B cell (primary cell): Measurements from ENCODE around the gene NINL. TPM values are rescaled to one million over a fixed set of nuclear protein-coding genes. Genes with fewer than 3 reads are reported as not detected.
"Not testable (repeated sequence)": the region's sequence is repeated elsewhere in the genome, so short reads cannot be mapped to it uniquely, and the experiment has no call there.

Experiments used
- ATAC-seq: fragments of 200-7000 bp; cut with Tn5 transposase; one replicate; pipeline ENCODE4 v1.10.0; 2021; ENCODE audit warnings: low read depth, mild to moderate bottlenecking, moderate number of reproducible peaks, moderate library complexity
- CTCF ChIA-PET: fragments of 350-600 bp; sonication (Branson Sonifier 250); formaldehyde crosslinking; loops from one replicate; lab custom pipeline; 2021; ENCODE audit warnings: antibody characterized with exemption, inconsistent platforms; lab: Charles Lee
- POLR2A ChIA-PET: fragments of 350-600 bp; sonication (Branson Sonifier 250); formaldehyde crosslinking; loops from one replicate; lab custom pipeline; 2021; ENCODE audit warnings: antibody characterized with exemption; lab: Charles Lee
- DNase-seq: peaks from one replicate; pipeline ENCODE4 v3.0.0; 2013
- H2AFZ ChIP-seq: 2 replicates; pipeline ENCODE4 v1.6.1; 2012; ENCODE audit warnings: mild to moderate bottlenecking, low read depth, low read length; ENCODE audit not compliant: insufficient read depth, poor library complexity, severe bottlenecking
- H3K27ac ChIP-seq, 2 donors: 1 replicate in 1 of 2; 2 replicates in 1 of 2; pipeline ENCODE4 v1.5.1; 2012 to 2013; ENCODE audit warnings: low read length in 2 of 2, mild to moderate bottlenecking in 2 of 2, moderate library complexity in 1 of 2
- H3K27me3 ChIP-seq, 4 experiments: fragments of 200-600 bp in 1 of 4; sonication (generic) in 1 of 4; replicated peaks in 1 of 4; 1 replicate in 2 of 4; 2 replicates in 2 of 4; pipeline versions ENCODE4 v1.6.1 to v1.7.0; 2013 to 2016; ENCODE audit warnings: low read length in 3 of 4, mild to moderate bottlenecking in 2 of 4, mixed read lengths in 1 of 4, moderate library complexity in 1 of 4; ENCODE audit not compliant: insufficient read depth in 4 of 4, control insufficient read depth in 3 of 4; ENCODE audit errors: control extremely low read depth in 1 of 4
- H3K36me3 ChIP-seq, 2 experiments: replicated peaks in 1 of 2; 1 replicate in 1 of 2; 2 replicates in 1 of 2; pipeline versions ENCODE4 v1.6.1 to v1.7.1; 2013; ENCODE audit warnings: low read length in 1 of 2; ENCODE audit not compliant: insufficient read depth in 2 of 2, control insufficient read depth in 1 of 2; ENCODE audit errors: control extremely low read depth in 1 of 2, extremely low read depth in 1 of 2
- H3K4me1 ChIP-seq, 2 donors: fragments of 200-600 bp in 1 of 2; sonication (generic) in 1 of 2; 1 replicate in 1 of 2; 2 replicates in 1 of 2; pipeline versions ENCODE4 v1.5.1 to v1.6.1; 2013 to 2017; ENCODE audit warnings: low read length in 2 of 2; ENCODE audit not compliant: control insufficient read depth in 2 of 2, insufficient read depth in 2 of 2
- H3K4me2 ChIP-seq: replicated peaks from 2 replicates; pipeline ENCODE3; 2012; ENCODE audit warnings: mild to moderate bottlenecking, low read depth, low read length; ENCODE audit not compliant: poor library complexity, severe bottlenecking
- H3K4me3 ChIP-seq, 5 experiments: fragments of 200-600 bp in 1 of 5; sonication (generic) in 1 of 5; 1 replicate in 3 of 5; 2 replicates in 2 of 5; pipeline versions ENCODE4 v1.5.1 to v1.7.0; 2011 to 2016; ENCODE audit warnings: low read length in 4 of 5, mild to moderate bottlenecking in 4 of 5, low read depth in 2 of 5, control low read depth in 1 of 5, moderate library complexity in 1 of 5; ENCODE audit not compliant: insufficient read depth in 1 of 5; ENCODE audit errors: control extremely low read depth in 1 of 5, extremely low read depth in 1 of 5
- H3K79me2 ChIP-seq: fragments of 200-600 bp; sonication (generic); one replicate; pipeline ENCODE4 v1.6.0; 2016; ENCODE audit warnings: low read length; ENCODE audit not compliant: control insufficient read depth, insufficient read depth
- H3K9ac ChIP-seq: fragments of 200-600 bp; sonication (generic); 2 replicates; pipeline ENCODE4 v1.6.1; 2017; ENCODE audit warnings: mild to moderate bottlenecking, low read length, moderate library complexity
- H3K9me3 ChIP-seq, 3 donors: one replicate each; pipeline versions ENCODE4 v1.6.1 to v1.7.1; 2013; ENCODE audit warnings: low read length in 2 of 3; ENCODE audit not compliant: control insufficient read depth in 2 of 3, insufficient read depth in 1 of 3; ENCODE audit errors: control extremely low read depth in 1 of 3
- H4K20me1 ChIP-seq: 2 replicates; pipeline ENCODE4 v1.6.0; 2012; ENCODE audit warnings: mild to moderate bottlenecking, low read length; ENCODE audit not compliant: insufficient read depth, control insufficient read depth, poor library complexity, severe bottlenecking
- H3K27ac Mint-ChIP-seq: one replicate; pipeline ENCODE4 v1.8.0; 2021; ENCODE audit warnings: mixed read lengths
- H3K27me3 Mint-ChIP-seq: one replicate; pipeline ENCODE4 v1.8.0; 2021; ENCODE audit warnings: mixed read lengths
- H3K4me1 Mint-ChIP-seq: one replicate; pipeline ENCODE4 v1.8.0; 2021; ENCODE audit warnings: mixed read lengths
- H3K4me3 Mint-ChIP-seq: one replicate; pipeline ENCODE4 v1.8.0; 2021; ENCODE audit warnings: mixed read lengths
- H3K9me3 Mint-ChIP-seq: one replicate; pipeline ENCODE4 v1.8.0; 2022; ENCODE audit warnings: mixed read lengths; ENCODE audit not compliant: insufficient read depth
- CTCF ChIP-seq: fragments of 200-600 bp; IDR thresholded peaks from one replicate; pipeline ENCODE4 v1.8.0; 2022; ENCODE audit warnings: antibody characterized with exemption, mild to moderate bottlenecking
- EZH2 ChIP-seq: IDR thresholded peaks from 2 replicates; pipeline ENCODE4 v1.6.1; 2012; ENCODE audit warnings: borderline replicate concordance, low read depth, mild to moderate bottlenecking, moderate library complexity, low read length; ENCODE audit not compliant: insufficient read depth, poor library complexity, severe bottlenecking
- WGBS: methylation state at CpG from one replicate; pipeline ENCODE4 v1.1.5; 2013; ENCODE audit warnings: missing lambda C conversion rate; ENCODE audit not compliant: insufficient coverage; 5-methylcytosine and 5-hydroxymethylcytosine counted together
- intact Hi-C: fragments of 100-400 bp; cut with micrococcal nuclease; formaldehyde crosslinking; loops from one replicate; pipeline ENCODE4 v1.10.0; 2022
- polyA plus RNA-seq: library from polyadenylated mRNA; depleted of rRNA; stranded (reverse); fragments of >200 nt; gene quantifications from 2 replicates; pipeline ENCODE4 v1.2.3, GENCODE V29; 2012
- total RNA-seq, 2 donors: library from RNA; stranded (reverse); fragments of 120-200 nt in 1 of 2; gene quantifications; 1 replicate in 1 of 2; 2 replicates in 1 of 2; pipeline versions ENCODE4 v1.2.3 to v1.2.4, GENCODE V29; 2013 to 2022

Gene NINL
- total and polyA plus RNA-seq, 2 donors (not counting 1 experiment from before 2014, with no cell fraction given): 1.8 to 5.5 TPM

DNA sequence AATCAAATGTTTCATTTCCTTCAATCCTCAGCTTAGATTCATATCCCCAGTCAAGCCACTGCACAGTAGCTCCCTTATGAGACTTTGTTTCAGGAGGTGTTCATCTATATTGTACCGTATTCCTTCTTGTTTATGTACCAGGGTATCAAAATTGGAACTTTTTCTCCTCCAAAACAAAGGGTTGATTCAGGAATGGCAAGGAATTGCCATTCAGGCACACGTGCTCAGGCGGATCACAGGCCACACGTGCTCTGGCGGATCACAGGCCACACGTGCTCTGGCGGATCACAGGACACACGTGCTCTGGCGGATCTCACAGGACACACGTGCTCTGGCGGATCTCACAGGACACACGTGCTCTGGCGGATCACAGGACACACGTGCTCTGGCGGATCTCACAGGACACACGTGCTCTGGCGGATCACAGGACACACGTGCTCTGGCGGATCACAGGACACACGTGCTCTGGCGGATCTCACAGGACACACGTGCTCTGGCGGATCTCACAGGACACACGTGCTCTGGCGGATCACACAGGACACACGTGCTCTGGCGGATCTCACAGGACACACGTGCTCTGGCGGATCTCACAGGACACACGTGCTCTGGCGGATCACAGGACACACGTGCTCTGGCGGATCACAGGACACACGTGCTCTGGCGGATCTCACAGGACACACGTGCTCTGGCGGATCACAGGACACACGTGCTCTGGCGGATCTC lies 17.0 kb upstream of the NINL start:
- H3K27me3 ChIP-seq, H3K27me3 Mint-ChIP-seq, H3K9me3 ChIP-seq, H3K4me1 Mint-ChIP-seq, H3K27ac Mint-ChIP-seq, CTCF ChIA-PET, H3K4me2 ChIP-seq, H4K20me1 ChIP-seq, H3K4me3 Mint-ChIP-seq, DNase-seq, H3K4me1 ChIP-seq, H3K79me2 ChIP-seq, POLR2A ChIA-PET, H3K9ac ChIP-seq, H3K9me3 Mint-ChIP-seq, H3K27ac ChIP-seq, intact Hi-C loops, H3K36me3 ChIP-seq, H3K4me3 ChIP-seq, ATAC-seq, H2AFZ ChIP-seq: not testable (repeated sequence)
- WGBS: 99% methylated on average over 15 of the region's 39 CpGs

- Histone ChIP-seq H3K4me2 (no peak overlapping the region), H3K4me1 (no peaks in the 10 kb centered on the region), H3K9ac (no peak overlapping the region), H3K27ac (no peak overlapping the region), H4K20me1 (no peaks in the 10 kb centered on the region), H3K4me3 (no peak overlapping the region), H3K27me3 (no peaks in the 10 kb centered on the region), H2AFZ (no peak overlapping the region), H3K79me2 (no peaks in the 10 kb centered on the region), H3K36me3 (no peaks in the 10 kb centered on the region), H3K9me3 (no peaks in the 10 kb centered on the region)
- DNase-seq: no peak
- Mint-ChIP-seq H3K4me1 (no peaks in the 10 kb centered on the region), H3K27ac (no peak overlapping the region), H3K4me3 (no peak overlapping the region), H3K9me3 (no peaks in the 10 kb centered on the region), H3K27me3 (peaks cover 2% of the 10 kb centered on the region)
- WGBS: 77% methylated on average over 2 of the region's 2 CpGs
- intact Hi-C loops: no loop called here
- no peak for ATAC-seq
- POLR2A ChIA-PET: no interaction called here
- CTCF ChIA-PET: no interaction called here
- TF ChIP-seq CTCF (no peak), EZH2 (no peak)
Measured at GRCh38 chr20:25601659-25602058, 16.3 kb upstream of the NINL start.
